DMS 273 (cell line): Measurements from ENCODE around the gene SMDT1.
A peak's percentile ranks its signal among the peaks of the same experiment; 100 is the strongest.
"Not testable (repeated sequence)": the region's sequence is repeated elsewhere in the genome, so short reads cannot be mapped to it uniquely, and the experiment has no call there.

ENCODE experiments used
- DNase-seq: peaks from one replicate; lab custom pipeline; 2025; ENCODE audit not compliant: unreplicated experiment; lab: John Stamatoyannopoulos, UW

The SMDT1 gene

GRCh38 chr22:42108848-42109247 lies 29.3 kb downstream of the SMDT1 start:
- DNase-seq: no peak

DNA sequence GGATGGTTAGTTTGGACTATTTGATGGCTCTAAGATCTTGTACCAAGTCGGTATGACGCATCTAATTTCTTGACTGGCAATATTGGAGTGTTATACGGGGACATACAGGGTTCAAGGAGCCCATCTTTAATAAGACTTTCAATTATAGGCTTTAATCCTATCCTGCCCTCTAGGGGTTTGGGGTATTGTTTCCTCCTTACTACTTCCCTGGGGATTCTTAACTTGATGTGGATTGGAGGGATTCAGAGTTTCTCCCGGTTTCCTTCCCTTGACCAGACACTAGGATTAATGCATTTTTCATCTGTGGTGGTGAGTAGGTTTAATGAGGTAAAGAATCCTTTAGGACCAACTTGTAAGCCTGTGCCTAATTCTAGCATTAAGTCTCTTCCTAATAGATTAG lies 32.3 kb downstream of the SMDT1 start:
- no peak for DNase-seq

- peak; percentile 25 for DNase-seq
These were observed 33.3 kb downstream of the SMDT1 start for GRCh38 chr22:42112793-42113192.

DNA sequence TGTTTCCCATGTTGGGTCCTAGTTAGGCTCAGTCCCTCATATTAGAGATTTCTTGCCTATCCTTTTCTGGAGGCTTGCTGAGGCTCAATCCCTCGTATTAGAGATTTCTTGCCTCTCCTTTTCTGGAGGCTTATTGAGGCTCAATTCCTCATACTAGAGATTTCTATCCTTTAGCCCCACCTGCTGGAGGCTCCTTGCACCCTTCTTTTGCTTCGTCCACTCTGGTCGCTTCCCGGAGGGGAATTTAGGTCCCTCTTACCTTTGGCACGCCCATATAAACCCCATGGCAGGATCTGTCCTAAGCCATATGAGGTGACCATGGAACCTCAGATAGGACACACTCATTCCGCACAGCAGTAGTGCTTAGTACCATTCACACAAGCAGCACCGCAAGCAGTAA lies 35.2 kb downstream of the SMDT1 start:
- DNase-seq: peak; percentile 47

GRCh38 chr22:42115420-42115830 lies 35.9 kb downstream of the SMDT1 start:
- not testable (repeated sequence) for DNase-seq

DNA sequence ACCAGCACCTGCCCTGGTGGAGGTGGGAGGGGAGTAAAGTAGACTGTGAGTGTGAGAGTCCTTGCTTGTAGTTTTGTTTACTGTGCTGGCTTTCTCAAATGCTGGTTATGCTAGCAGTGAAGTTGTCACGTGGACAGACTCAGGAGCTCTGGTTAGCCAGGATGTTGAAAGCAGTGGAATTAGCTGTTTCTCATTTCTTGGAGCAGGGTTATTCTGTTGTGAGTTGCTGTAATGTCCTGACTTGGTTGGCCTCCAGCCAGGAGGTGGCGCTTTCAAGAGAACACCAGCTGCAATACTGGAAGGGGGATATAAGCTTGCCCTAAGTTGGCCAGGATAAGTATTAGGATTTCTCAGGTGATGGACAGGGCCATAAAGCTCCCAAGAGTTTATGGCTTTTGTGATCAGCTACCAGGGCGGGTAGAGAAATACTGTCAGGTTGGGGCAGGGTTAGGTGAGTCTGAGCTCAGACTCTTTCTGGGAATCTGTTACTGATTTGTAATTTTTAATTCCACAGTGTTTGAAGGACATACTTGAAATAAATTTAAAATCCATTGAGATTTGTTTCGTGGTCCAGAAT lies 37.4 kb downstream of the SMDT1 start:
- DNase-seq: peak; percentile 30

- not testable (repeated sequence) for DNase-seq
These were observed 40.9 kb downstream of the SMDT1 start for GRCh38 chr22:42120231-42121021.

DNA sequence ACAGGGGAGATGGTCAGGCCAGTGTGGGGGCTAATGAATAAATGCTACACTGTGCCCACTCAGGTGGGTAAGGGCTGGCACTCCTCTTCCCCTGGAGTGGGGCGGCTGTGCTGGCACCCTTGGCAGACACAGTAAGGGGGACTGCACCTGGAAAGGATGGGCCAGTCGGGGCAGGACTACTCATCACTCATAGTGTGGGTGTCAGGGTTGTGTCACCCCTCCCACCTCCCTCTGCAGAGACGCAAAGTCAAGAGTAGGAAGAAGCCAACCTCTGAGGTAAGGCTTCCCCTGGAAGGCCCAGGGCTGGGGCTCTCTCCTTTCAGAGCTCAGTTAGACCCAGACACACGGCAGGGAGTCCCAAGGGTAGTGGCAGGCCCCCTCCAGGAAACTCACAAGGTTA lies 44.0 kb downstream of the SMDT1 start:
- not testable (repeated sequence) for DNase-seq

- no peak for DNase-seq
These were observed 48.1 kb downstream of the SMDT1 start for GRCh38 chr22:42127606-42128005.

DNA sequence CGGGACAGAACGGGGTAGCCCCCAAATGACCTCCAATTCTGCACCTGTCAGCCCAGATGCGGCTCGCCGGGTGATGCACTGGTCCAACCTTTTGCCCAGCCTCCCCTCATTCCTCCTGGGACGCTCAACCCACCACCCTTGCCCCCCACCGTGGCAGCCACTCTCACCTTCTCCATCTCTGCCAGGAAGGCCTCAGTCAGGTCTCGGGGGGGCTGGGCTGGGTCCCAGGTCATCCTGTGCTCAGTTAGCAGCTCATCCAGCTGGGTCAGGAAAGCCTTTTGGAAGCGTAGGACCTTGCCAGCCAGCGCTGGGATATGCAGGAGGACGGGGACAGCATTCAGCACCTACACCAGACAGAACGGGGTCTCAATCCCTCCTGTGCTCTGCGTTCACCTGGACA lies 48.5 kb downstream of the SMDT1 start:
- DNase-seq: not testable (repeated sequence)

DNA sequence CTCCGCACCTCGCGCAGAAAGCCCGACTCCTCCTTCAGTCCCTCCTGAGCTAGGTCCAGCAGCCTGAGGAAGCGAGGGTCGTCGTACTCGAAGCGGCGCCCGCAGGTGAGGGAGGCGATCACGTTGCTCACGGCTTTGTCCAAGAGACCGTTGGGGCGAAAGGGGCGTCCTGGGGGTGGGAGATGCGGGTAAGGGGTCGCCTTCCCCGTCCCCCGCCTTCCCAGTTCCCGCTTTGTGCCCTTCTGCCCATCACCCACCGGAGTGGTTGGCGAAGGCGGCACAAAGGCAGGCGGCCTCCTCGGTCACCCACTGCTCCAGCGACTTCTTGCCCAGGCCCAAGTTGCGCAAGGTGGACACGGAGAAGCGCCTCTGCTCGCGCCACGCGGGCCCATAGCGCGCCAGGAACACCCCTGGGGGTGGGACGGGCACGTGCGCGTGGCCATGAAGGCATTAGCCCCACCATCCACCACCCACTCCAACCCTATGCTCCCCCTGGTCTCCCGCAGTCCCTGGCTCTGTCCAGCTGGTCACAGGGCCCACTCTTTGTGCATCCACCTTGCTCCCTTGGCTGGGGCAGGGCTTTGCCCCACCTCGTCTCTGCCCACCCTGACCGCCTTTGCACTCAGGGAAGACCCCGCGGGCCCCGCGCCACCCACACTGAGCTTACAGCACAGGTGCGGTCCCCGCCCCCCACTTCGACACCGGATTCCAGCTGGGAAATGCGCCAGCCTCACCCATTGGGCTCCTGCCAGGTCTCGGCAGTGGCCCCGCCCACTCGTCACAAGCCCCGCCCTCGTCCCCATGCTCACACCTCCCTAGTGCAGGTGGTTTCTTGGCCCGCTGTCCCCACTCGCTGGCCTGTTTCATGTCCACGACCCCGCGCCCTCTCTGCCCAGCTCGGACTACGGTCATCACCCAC lies 49.5 kb downstream of the SMDT1 start:
- DNase-seq: peak; percentile 36

DNA sequence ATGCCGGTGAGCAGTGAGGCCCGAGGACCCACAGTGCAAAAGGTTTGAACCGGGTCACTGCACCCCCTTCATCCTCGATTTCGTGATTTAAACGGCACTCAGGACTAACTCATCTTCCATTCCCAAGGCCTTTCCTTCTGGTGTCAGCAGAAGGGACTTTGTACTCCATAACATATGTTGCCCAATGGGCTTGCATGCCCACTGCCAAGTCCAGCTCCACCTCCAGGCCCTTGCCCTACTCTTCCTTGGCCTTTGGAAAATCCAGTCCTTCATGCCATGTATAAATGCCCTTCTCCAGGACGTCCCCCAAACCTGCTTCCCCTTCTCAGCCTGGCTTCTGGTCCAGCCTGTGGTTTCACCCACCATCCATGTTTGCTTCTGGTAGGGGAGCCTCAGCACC lies 50.7 kb downstream of the SMDT1 start:
- not testable (repeated sequence) for DNase-seq

DNA sequence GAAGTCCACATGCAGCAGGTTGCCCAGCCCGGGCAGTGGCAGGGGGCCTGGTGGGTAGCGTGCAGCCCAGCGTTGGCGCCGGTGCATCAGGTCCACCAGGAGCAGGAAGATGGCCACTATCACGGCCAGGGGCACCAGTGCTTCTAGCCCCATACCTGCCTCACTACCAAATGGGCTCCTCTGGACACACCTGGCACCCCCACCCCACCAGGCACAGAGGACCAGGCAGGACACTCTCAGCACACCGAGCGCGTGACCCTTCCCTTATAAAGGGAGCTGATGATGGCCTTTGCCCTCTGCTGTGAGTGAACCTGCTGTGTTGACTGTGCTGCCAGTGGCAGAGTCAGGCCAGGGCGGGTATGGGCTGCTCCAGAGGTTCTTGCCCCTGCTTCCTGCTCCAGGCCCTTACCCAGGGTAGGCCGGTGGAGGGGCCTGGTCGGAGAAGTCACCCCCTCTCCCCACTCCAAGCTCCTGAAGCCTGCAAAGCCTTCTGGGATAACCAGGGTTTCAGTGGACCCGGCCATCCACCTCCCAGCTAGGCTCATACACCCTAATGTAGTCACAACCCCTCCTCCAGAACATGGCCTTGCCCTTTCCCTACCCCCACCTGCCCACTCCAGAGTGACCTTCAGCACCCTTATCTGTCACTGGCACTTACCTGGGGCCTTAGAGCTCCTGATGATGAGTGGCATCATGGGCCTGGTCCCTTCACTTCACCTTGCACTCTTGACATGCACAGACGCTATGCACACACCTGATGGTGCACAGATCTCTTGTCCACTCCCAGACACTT lies 51.3 kb downstream of the SMDT1 start, which contains the start of gene CYP2D6:
Gene CYP2D6 (minus strand): TSS at position 172 of the 793 bp plus-strand sequence. CDS start 19 bp downstream, at position 153.
- not testable (repeated sequence) for DNase-seq

DNA sequence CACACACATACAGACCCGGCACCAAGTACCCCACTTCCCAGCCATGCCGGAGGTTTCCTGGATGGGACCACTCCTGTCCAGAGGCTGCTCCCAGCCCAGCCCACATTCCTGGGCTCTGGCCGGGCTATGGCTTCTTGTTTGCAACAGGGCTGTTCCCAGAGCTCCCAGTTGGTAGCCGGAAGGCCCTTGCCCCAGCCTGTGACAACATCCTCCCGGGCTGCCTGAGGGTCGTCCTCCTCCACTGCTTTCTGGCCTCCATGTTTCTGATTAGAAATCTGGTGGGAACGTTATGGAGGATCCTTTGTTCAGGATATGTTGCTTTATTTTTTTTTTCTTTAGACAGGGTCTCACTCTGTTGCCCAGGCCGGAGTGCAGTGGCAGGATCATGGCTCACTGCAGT lies 52.1 kb downstream of the SMDT1 start:
- DNase-seq: no peak

- DNase-seq: no peak
These were observed 53.0 kb downstream of the SMDT1 start for GRCh38 chr22:42132457-42132856.
